Measurements from ENCODE around the gene CFB. TPM values are rescaled to one million over a fixed set of nuclear protein-coding genes. Genes with fewer than 3 reads are reported as not detected.
"Not testable (repeated sequence)": the region's sequence is repeated elsewhere in the genome, so short reads cannot be mapped to it uniquely, and the experiment has no call there.

CFB gene
- polyA plus RNA-seq (2013, experiment 1 of 2; ENCODE audit: insufficient read length) = 8.3 TPM
- 8.2 TPM for polyA plus RNA-seq (2013, experiment 2 of 2; ENCODE audit: insufficient read length)

- DNase-seq = peak; percentile 80
Measured at GRCh38 chr6:31945507-31946369, at the start of gene CFB. TSS of gene CFB (plus strand) at chr6:31946095. CDS start at chr6:31946222, 127 bp downstream.

DNA sequence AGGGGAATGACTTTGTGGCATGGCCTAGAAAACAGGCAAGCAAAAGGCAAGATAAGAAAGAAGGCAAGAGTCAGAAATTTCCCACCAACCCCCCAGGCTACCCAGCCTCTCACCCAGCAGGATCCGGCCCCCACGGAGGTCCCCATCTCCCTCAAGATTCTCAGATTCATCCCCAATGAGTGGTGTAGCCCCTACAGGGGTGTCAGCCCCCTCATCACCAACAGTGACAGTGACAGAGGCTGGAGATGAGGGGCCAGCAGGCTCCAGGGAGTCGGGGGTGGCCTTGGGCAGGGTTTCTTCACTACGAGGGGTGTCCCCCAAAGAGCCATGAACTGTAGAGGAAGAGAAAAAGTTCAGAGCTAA lies 49.4 kb upstream of the CFB start:
- DNase-seq = no peak

GRCh38 chr6:31896856-31897611 lies 48.9 kb upstream of the CFB start:
- no peak for DNase-seq

- peak; percentile 78 for DNase-seq
Measured at GRCh38 chr6:31897612-31898382, 48.1 kb upstream of the CFB start, which contains the start of gene EHMT2. TSS of gene EHMT2 (minus strand) at chr6:31897698. CDS start at chr6:31897677, 21 bp downstream.

- peak; percentile 16 for DNase-seq
Measured at GRCh38 chr6:31898383-31899011, 47.4 kb upstream of the CFB start.

- no peak for DNase-seq
Measured at GRCh38 chr6:31899215-31899614, 46.7 kb upstream of the CFB start.

DNA sequence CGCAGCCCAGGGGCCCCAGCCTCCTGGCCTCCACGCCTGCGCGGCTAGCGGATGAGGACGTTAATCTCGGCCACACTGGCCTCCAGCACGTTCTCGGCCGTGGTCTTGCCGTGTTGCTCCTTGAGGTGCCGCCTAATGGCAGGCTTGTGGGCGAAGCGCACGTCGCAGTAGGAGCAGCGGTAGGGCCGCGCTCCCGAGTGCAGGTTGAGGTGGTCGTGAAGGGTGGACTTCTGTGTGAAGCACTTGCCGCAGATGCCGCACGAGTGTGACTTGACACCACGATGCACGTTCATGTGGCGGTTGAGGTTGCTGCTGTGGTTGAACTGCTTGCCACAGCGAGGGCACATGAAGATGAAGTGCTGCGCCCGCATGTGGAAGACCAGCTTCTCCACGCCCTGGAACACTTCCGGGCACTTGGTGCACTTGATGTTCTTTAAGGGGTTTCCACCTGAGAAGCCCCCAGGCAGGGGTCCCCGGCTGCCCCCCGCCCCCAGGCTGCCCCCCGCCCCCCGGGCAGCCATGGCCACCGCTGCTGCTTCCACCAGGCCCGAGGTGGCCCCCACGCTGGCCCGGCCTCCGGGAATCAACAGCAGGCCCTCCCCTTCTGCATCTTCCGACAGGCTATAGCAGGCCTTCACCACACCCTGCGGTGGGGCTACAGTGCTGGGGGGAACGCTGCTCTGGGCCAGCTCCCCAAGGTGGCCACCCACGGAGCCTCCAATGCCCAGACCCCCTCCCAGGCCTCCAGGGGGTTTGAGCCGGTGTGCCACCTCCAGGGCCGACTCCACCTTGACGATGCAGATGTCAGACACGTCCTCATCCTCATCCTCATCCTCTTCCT lies 45.8 kb upstream of the CFB start:
- DNase-seq = no peak

- DNase-seq = no peak
Measured at GRCh38 chr6:31900917-31901414, 44.9 kb upstream of the CFB start.

GRCh38 chr6:31901415-31901952 lies 44.4 kb upstream of the CFB start:
- DNase-seq = peak; percentile 59

DNA sequence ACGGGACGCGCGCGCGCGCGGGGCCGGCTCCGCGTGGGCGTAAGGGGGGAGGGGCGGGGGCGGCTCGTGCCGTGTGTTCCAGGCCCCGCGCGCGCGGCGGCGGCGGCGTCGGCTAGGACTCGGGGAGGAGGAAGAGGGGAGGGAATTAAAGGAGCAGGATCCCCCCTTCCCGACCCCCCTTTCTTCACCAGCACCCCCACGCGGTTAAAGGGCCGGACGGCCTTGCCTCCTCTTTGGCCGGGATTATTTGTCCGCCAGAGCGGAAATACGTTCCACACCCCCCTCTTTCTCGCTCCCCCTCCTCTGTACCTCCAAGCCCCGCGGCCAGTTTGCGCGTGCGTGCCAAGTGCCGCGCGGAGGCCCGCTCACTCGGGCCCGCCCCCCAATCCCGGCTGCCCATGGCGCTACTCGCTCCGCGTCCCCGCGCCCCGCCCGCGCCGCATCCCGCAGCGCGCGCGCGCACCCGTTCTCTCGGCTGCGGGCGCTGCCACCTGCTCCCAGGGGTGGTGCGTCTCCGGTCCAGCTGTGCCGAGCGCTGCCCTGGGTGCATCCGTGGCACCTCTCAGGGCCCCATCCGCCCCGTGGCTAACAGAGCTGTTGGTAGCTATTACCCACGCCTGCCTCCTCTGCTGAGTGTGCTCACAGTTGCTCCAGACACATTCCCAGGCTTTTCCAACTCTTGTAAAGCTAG lies 43.8 kb upstream of the CFB start, which contains the start of gene ZBTB12:
TSS of gene ZBTB12 (minus strand) at position 134 of the 691 bp plus-strand sequence. CDS start 781 bp downstream, outside the sequence.
- peak; percentile 98 for DNase-seq

- no peak for DNase-seq
Measured at GRCh38 chr6:31903957-31904356, 41.9 kb upstream of the CFB start.

- no peak for DNase-seq
Measured at GRCh38 chr6:31905041-31905440, 40.9 kb upstream of the CFB start.

DNA sequence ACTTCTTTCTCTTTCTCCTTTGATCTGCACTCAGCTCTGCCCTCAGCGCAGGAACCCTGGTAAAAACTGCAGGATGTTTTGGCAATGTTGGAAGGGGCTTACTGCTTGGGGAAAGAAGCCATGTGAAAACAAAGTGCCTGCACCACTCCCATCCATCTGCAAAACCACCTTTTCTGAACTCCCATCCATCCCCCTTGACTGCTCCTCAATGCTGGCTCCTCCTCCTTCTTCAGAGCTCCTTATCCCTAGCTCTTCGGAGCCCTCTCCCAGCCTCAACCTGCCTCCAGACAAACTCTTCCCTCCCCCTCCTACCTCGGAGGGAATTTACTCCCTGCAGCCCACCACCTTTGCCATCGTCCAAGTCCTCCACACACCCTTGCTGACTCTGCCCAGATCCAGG lies 39.8 kb upstream of the CFB start:
- no peak for DNase-seq

- DNase-seq = not testable (repeated sequence)
Measured at GRCh38 chr6:31906727-31907126, 39.2 kb upstream of the CFB start.

- DNase-seq = peak; percentile 80
Measured at GRCh38 chr6:31907158-31907813, 38.6 kb upstream of the CFB start.

DNA sequence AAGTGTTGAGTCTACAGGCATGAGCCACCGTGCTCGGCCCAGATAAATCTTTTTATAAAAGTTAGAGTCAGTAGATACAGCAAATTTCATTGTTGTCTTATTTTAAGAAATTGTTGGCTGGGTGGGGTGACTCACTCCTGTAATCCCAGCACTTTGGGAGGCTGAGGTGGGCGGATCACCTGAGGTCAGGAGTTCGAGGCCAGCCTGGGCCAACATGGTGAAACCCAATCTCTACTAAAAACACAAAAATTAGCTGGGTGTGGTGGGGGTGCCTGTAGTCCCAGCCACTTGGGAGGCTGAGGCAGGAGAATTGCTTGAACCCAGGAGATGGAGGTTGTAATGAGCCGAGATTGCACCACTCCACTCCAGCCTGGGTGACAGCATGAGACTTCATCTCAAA lies 37.6 kb upstream of the CFB start:
- not testable (repeated sequence) for DNase-seq

DNA sequence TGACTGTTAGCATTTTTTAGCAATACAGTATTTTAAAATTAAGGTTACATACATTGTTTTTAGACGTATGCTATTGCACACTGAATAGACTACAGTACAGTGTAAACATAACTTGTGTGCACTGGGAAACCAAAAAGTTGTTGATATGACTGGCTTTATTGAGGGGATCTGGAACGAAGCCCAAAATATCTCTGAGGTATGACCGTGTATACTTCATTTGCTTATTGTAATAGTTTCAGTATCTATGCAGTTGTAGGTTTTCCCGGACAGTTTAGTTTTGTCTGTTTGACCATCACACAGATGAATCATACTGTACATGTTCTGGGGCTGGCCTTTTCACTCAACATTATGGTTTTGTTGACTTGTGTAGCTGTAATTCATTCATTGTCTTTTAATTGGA lies 37.1 kb upstream of the CFB start:
- peak; percentile 39 for DNase-seq

DNA sequence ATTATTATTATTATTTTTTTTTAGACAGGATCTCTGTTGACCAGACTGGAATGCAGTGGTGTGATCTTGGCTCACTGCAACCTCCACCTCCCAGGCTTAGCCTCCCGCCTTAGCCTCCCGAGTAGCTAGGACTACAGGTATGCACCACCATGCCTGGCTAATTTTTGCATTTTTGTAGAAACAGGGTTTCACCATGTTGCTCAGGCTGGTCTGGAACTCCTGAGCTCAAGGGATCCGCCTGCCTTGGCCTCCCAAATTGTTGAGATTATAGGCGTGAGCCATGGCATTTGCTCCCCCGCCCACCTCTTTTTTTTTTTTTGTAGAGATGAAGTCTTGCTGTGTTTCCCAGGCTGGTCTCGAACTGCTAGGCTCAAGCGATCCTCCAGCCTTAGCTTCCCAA lies 36.6 kb upstream of the CFB start:
- not testable (repeated sequence) for DNase-seq

DNA sequence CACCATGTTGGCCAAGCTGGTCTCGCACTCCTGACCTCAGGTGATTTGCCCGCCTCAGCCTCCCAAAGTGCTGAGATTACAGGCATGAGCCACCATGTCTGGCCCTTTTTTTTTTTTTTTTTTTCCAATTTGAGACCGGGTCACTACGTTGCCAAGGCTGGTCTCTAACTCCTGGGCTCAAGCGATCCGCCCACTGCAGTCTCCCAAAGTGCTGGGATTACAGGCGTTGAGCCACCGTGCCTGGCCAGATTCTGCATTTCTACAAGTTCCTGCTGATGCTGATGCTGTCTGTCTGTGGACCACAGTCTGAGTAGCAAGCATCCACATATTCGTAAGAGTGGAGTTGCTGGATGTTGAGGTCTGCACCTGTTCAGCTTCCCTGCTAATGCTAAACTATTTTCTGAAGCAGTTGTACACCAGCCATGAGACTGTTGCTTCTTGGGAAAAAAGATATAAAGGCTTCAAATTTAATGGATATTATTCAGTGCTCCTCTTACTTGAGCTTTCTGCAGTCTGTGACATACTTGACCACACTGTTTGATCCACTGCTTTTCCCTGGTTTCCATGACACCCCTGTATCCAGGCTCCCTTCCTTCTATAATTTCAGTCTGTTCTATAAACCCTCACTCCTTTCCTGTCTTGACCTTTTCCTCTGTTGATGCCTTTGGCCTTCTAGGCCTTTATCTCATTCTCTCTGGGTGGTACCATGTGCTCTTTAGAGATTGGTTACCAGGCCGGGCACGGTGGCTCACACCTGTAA lies 33.9 kb upstream of the CFB start:
- no peak for DNase-seq

Measured in fibroblast of skin of abdomen (primary cell).